K562 (cell line): ENCODE data around the gene REC8. TPM values are rescaled to one million over a fixed set of nuclear protein-coding genes. Genes with fewer than 3 reads are reported as not detected.

ENCODE experiments used
- ATAC-seq: fragments of 200-7000 bp; cut with Tn5 transposase; 3 replicates; pipeline ENCODE4 v1.9.1; 2020; ENCODE audit warnings: moderate library complexity
- BruUV-seq: library from RNA; stranded (reverse); fragments of 400-500 nt; replicated peaks from 2 replicates; lab custom pipeline; 2021; lab: Mats Ljungman, UMichigan
- CTCF ChIA-PET: fragments of 300-600 bp; formaldehyde crosslinking; extraction: SDS; loops from one replicate; lab custom pipeline; 2021; ENCODE audit warnings: low intra/inter-chr PET ratio; lab: Yijun Ruan, JAX
- POLR2A ChIA-PET: fragments of 300-600, 350-650 bp; sonication (Branson Sonifier 250); formaldehyde crosslinking; extraction: SDS; loops from one replicate; lab custom pipeline; 2021; ENCODE audit warnings: antibody characterized with exemption, inconsistent platforms; lab: Yijun Ruan, JAX
- DNase-seq, 4 experiments: peaks; one replicate each; pipeline versions ENCODE4 v3.0.0 to v3.0.0-alpha.2; 2011 to 2018; ENCODE audit warnings: low spot score in 3 of 4, mixed read lengths in 3 of 4; ENCODE audit errors: extremely low read depth in 1 of 4
- FAIRE-seq: peaks from 2 replicates; lab custom pipeline; 2011; peaks lifted over from hg19 to GRCh38; lab: Jason Lieb, UNC
- H2AFZ ChIP-seq: 2 replicates; pipeline ENCODE4 v1.6.0; 2011; ENCODE audit warnings: low read depth, low read length, control low read depth, inconsistent platforms
- H3K27ac ChIP-seq: fragments of 200-600 bp; 3 replicates; pipeline ENCODE4 v1.8.0; 2011; ENCODE audit warnings: low read depth, mild to moderate bottlenecking, control low read depth, inconsistent platforms, low read length, moderate library complexity, mixed read lengths; ENCODE audit errors: extremely low read depth
- H3K27me3 ChIP-seq, 2 experiments: fragments of 300-600 bp in 1 of 2; 2 replicates in 1 of 2; 3 replicates in 1 of 2; pipeline versions ENCODE4 v1.6.0 to v1.8.0; 2011; ENCODE audit warnings: inconsistent platforms in 2 of 2, low read length in 2 of 2, mild to moderate bottlenecking in 1 of 2, mixed read lengths in 1 of 2, moderate library complexity in 1 of 2; ENCODE audit not compliant: control insufficient read depth in 2 of 2, insufficient read depth in 2 of 2
- H3K36me3 ChIP-seq: fragments of 300-600 bp; 3 replicates; pipeline ENCODE4 v1.8.0; 2011; ENCODE audit warnings: mild to moderate bottlenecking, low read length, inconsistent platforms; ENCODE audit not compliant: control insufficient read depth, insufficient read depth
- H3K4me1 ChIP-seq, 2 experiments: fragments of 200-600 bp in 1 of 2; replicated peaks in 1 of 2; 2 replicates in 1 of 2; 3 replicates in 1 of 2; pipeline versions ENCODE4 v1.5.1 to v1.8.0; 2011; ENCODE audit warnings: inconsistent platforms in 2 of 2, low read length in 2 of 2, mild to moderate bottlenecking in 1 of 2, mixed read lengths in 1 of 2, moderate library complexity in 1 of 2; ENCODE audit not compliant: control insufficient read depth in 2 of 2, insufficient read depth in 2 of 2
- H3K4me2 ChIP-seq: 2 replicates; pipeline ENCODE4 v1.6.1; 2011; ENCODE audit warnings: low read length, control low read depth, inconsistent platforms, mixed read lengths; ENCODE audit not compliant: insufficient read depth
- H3K4me3 ChIP-seq: fragments of 200-600 bp; sonication (generic), shearing (Covaris generic); 2 replicates; pipeline ENCODE4 v1.5.1; 2016; ENCODE audit warnings: control low read depth, inconsistent platforms
- H3K79me2 ChIP-seq: fragments of 200-600 bp; 3 replicates; pipeline ENCODE4 v1.8.0; 2011; ENCODE audit warnings: low read length, inconsistent platforms; ENCODE audit not compliant: control insufficient read depth, insufficient read depth
- H3K9ac ChIP-seq, 2 experiments: 2 replicates each; pipeline versions ENCODE4 v1.6.0 to v1.6.1; 2011; ENCODE audit warnings: low read depth in 2 of 2, low read length in 2 of 2, control low read depth in 1 of 2, inconsistent platforms in 1 of 2, mild to moderate bottlenecking in 1 of 2, mixed read lengths in 1 of 2; ENCODE audit not compliant: insufficient read depth in 1 of 2
- H3K9me1 ChIP-seq: one replicate; pipeline ENCODE4 v1.6.0; 2011; ENCODE audit warnings: inconsistent platforms, mild to moderate bottlenecking, low read length, moderate library complexity; ENCODE audit not compliant: control insufficient read depth, insufficient read depth
- H3K9me3 ChIP-seq: replicated peaks from 2 replicates; pipeline ENCODE4 v1.5.1; 2011; ENCODE audit warnings: low read depth, low read length, inconsistent platforms; ENCODE audit not compliant: control insufficient read depth, insufficient read depth
- H4K20me1 ChIP-seq: replicated peaks from 2 replicates; pipeline ENCODE4 v1.6.1; 2011; ENCODE audit warnings: low read length, inconsistent platforms, mixed read lengths; ENCODE audit not compliant: control insufficient read depth, insufficient read depth
- CBFA2T3 ChIP-seq: fragments of 450-650 bp; IDR thresholded peaks from 2 replicates; pipeline ENCODE4 v1.6.1; 2017
- DPF2 ChIP-seq: fragments of 450-650 bp; IDR thresholded peaks from 2 replicates; pipeline ENCODE4 v1.6.1; 2016
- FOXA3 ChIP-seq, 2 experiments: fragments of 450-650 bp in 1 of 2; sonication (generic) in 1 of 2; formaldehyde crosslinking; IDR thresholded peaks in 1 of 2; conservative IDR thresholded peaks in 1 of 2; 2 replicates each; pipeline versions ENCODE4 v1.4.0 to v1.8.0; 2020 to 2022; ENCODE audit warnings: mild to moderate bottlenecking in 2 of 2, missing genetic modification reagents in 1 of 2
- HNRNPL ChIP-seq: fragments of 200-400 bp; formaldehyde crosslinking; IDR thresholded peaks from 2 replicates; pipeline ENCODE4 v1.6.1; 2017; ENCODE audit warnings: low read depth, mild to moderate bottlenecking, low read length
- MAX ChIP-seq: sonication (generic); formaldehyde crosslinking; IDR thresholded peaks from 2 replicates; pipeline ENCODE4 v1.9.0; 2022; ENCODE audit warnings: mild to moderate bottlenecking, missing genetic modification reagents
- MNT ChIP-seq, 2 experiments: fragments of 450-650 bp; conservative IDR thresholded peaks; 2 replicates each; pipeline ENCODE4 v1.6.1; 2017; ENCODE audit warnings: mild to moderate bottlenecking in 2 of 2, moderate library complexity in 2 of 2
- RBM39 ChIP-seq: fragments of 200-400 bp; formaldehyde crosslinking; optimal IDR thresholded peaks from 2 replicates; pipeline ENCODE3; 2018; ENCODE audit warnings: low read depth, low read length
- SMAD3 ChIP-seq: fragments of 450-650 bp; formaldehyde crosslinking; conservative IDR thresholded peaks from 2 replicates; pipeline ENCODE4 v1.4.0; 2020; ENCODE audit warnings: mild to moderate bottlenecking
- STAG1 ChIP-seq: sonication (generic); formaldehyde crosslinking; IDR thresholded peaks from 2 replicates; pipeline ENCODE4 v1.5.0; 2020; ENCODE audit warnings: missing genetic modification reagents, borderline replicate concordance
- TEAD1 ChIP-seq, 2 experiments: fragments of 450-650 bp in 1 of 2; sonication (generic) in 1 of 2; formaldehyde crosslinking; IDR thresholded peaks; 2 replicates each; pipeline versions ENCODE4 v1.4.0 to v1.8.0; 2020 to 2022; ENCODE audit warnings: mild to moderate bottlenecking in 2 of 2, missing genetic modification reagents in 1 of 2
- VEZF1 ChIP-seq: fragments of 200-800 bp; sonication (Bioruptor generic); IDR thresholded peaks from 2 replicates; pipeline ENCODE4 v1.6.1; 2017; ENCODE audit warnings: missing genetic modification characterization, missing compliant biosample characterization
- ZBTB11 ChIP-seq, 3 experiments: fragments of 200-800 bp in 1 of 3; fragments of 250-450 bp in 1 of 3; fragments of 450-650 bp in 1 of 3; sonication (Bioruptor Pico) in 1 of 3; sonication (Bioruptor generic) in 1 of 3; formaldehyde crosslinking in 1 of 3; IDR thresholded peaks; 2 replicates each; pipeline versions ENCODE4 v1.6.1 to v1.8.0; 2016 to 2022; ENCODE audit warnings: mild to moderate bottlenecking in 2 of 3, missing genetic modification characterization in 2 of 3, missing compliant biosample characterization in 1 of 3, moderate library complexity in 1 of 3
- WGBS: fragments of 100-300 bp; shearing (Covaris generic); methylation state at CpG from one replicate; pipeline ENCODE4 v1.1.6; 2016; ENCODE audit warnings: low coverage, mixed read lengths; ENCODE audit not compliant: insufficient coverage; ENCODE audit errors: missing lambda C conversion rate; 5-methylcytosine and 5-hydroxymethylcytosine counted together
- in situ Hi-C: fragments of 300-500 bp; cut with MboI; formaldehyde crosslinking; loops from 4 replicates; pipeline ENCODE4 v1.15.0; 2018; ENCODE audit warnings: inconsistent platforms, mixed read lengths
- intact Hi-C: fragments of 100-400 bp; cut with micrococcal nuclease; formaldehyde crosslinking; loops from 2 replicates; pipeline ENCODE4 v1.14.2; 2022
- polyA plus RNA-seq, 8 experiments: library from polyadenylated mRNA; depleted of rRNA in 4 of 8; stranded (reverse) in 5 of 8; unstranded in 3 of 8; fragments of >200 nt; fragmentation: Nextera tagmentation in 2 of 8; fragmentation: Illumina TruSeq in 1 of 8; extraction: Ambion mirVana in 2 of 8; extraction: Trizol in 1 of 8; gene quantifications; 2 replicates each; pipeline versions ENCODE4 v1.2.1 to v1.2.3, GENCODE V29; 2011 to 2014; ENCODE audit warnings: inconsistent platforms in 1 of 8, missing spikeins in 1 of 8
- total RNA-seq, 7 experiments: library from RNA; depleted of rRNA in 6 of 7; stranded (reverse); fragments of >200 nt in 6 of 7; fragmentation: Illumina TruSeq in 2 of 7; extraction: Trizol in 2 of 7; gene quantifications; 2 replicates each; pipeline versions ENCODE4 v1.2.1 to v1.2.3, GENCODE V29; 2011 to 2021; ENCODE audit warnings: low replicate concordance in 1 of 7

REC8 gene
- total and polyA plus RNA-seq, 9 of the 15 experiments (the other 6 are each of a cell fraction or from before 2014, with no cell fraction given) = 0.11 to 2.5 (median 0.85) TPM

- TSS peak; percentile 40 for BruUV-seq
- 0 out of 2 replicates have a peak, but pooled peaks have one; percentile 5 for TF ChIP-seq SMAD3 (CRISPR knock-in tag)
- TF ChIP-seq HNRNPL = 0 out of 2 replicates have a peak, but pooled peaks have one; percentile 32
- peak; percentile 66 for TF ChIP-seq MAX
- peak; percentile 93 for TF ChIP-seq VEZF1
- TF ChIP-seq MNT (conservative IDR thresholded peaks at IDR 0.05) = peak; percentile 83 to 84
- no peak for TF ChIP-seq FOXA3 (CRISPR knock-in tag; conservative IDR thresholded peaks at IDR 0.05 in 1 of 2, IDR thresholded peaks at IDR 0.05 in 1 of 2)
- peak; percentile 33 to 41; a peak in 2 of 4 replicates for TF ChIP-seq TEAD1 (CRISPR knock-in tag; IDR thresholded peaks at IDR 0.05)
- peak in 1 of 3 experiments; percentile 64; a peak in 2 of 6 replicates for TF ChIP-seq ZBTB11 (CRISPR knock-in tag; IDR thresholded peaks at IDR 0.05)
- no peak for TF ChIP-seq RBM39
- TF ChIP-seq STAG1 (CRISPR knock-in tag) = no peak
- TF ChIP-seq CBFA2T3 = peak; percentile 47
- TF ChIP-seq DPF2 = 0 out of 2 replicates have a peak, but pooled peaks have one; percentile 42
Observed at GRCh38 chr14:24160850-24161804, 10.8 kb upstream of the REC8 start, which contains the start of gene IRF9. IRF9 (plus strand) TSS chr14:24161265; CDS start chr14:24162145, 880 bp downstream.

More at GRCh38 chr14:24160850-24161804, 10.8 kb upstream of the REC8 start, which contains the start of gene IRF9:
- peaks cover 10% of the 10 kb centered on the region; the same call in 2 of the 3 replicates for H3K79me2 ChIP-seq
- in situ Hi-C loops = no loop called here
- DNase-seq (peak; percentile 88 to 96 (median 90)), ATAC-seq (peak; percentile 99), FAIRE-seq (peak; percentile 99)
- H2AFZ ChIP-seq = peak within 1 kb of the TSS; percentile 82
- peak within 1 kb of the TSS; percentile 50 for H3K4me3 ChIP-seq
- WGBS = 0% methylated on average over 12 of the region's 12 CpGs
- H3K27ac ChIP-seq = peak within 1 kb of the TSS; percentile 76
- CTCF ChIA-PET = interaction anchor here (0.6 to 0.8 kb wide), 2 partner anchors 147 to 171 kb away, joined by 3 to 4 read pairs; no protein-coding TSS in a partner anchor
- H3K9me1 ChIP-seq = no peaks in the 10 kb centered on the region
- POLR2A ChIA-PET = interaction anchor here (0.6 to 1.9 kb wide), 13 partner anchors 10 to 119 kb away, joined by 3 to 9 read pairs (median 5); partner anchors contain the start of genes CARMIL3, IPO4, PCK2 and RNF31
- H3K9me3 ChIP-seq = no peaks in the 10 kb centered on the region
- no peaks in the 10 kb centered on the region for H3K27me3 ChIP-seq
- peak within 1 kb of the TSS; percentile 78 to 92 for H3K9ac ChIP-seq
- H3K36me3 ChIP-seq = peaks cover 69% of the 10 kb centered on the region; the same call in 2 of the 3 replicates
- H3K4me2 ChIP-seq = peak within 1 kb of the TSS; percentile 95
- intact Hi-C loops = no loop called here
- H3K4me1 ChIP-seq = peaks cover 10 to 23% of the 10 kb centered on the region in 2 experiments; a peak in 4 of 5 replicates
- H4K20me1 ChIP-seq = no peaks in the 10 kb centered on the region
